ENCODE data around the gene TM4SF20. TPM values are rescaled to one million over a fixed set of nuclear protein-coding genes. Genes with fewer than 3 reads are reported as not detected.

TM4SF20 gene
- total and polyA plus RNA-seq, 10 of the 15 experiments (the other 5 are each of a cell fraction or from before 2014, with no cell fraction given), result 0.04 to 0.07 TPM; not detected in 8

- TF ChIP-seq BHLHE40 (IDR thresholded peaks at IDR 0.05; ENCODE audit: borderline replicate concordance in 1 of 2, low read depth in 2 of 2, low read length in 1 of 2) (no peak), IRF3 (IDR thresholded peaks at IDR 0.05) (no peak), MEF2A (IDR thresholded peaks at IDR 0.05; ENCODE audit: insufficient read depth, low read depth, low read length) (no peak), IRF4 (IDR thresholded peaks at IDR 0.05; ENCODE audit: low read depth, low read length) (no peak), LARP7 (IDR thresholded peaks at IDR 0.05) (no peak), IKZF2 (IDR thresholded peaks at IDR 0.05) (peak; percentile 90 to 91), RAD21 (IDR thresholded peaks at IDR 0.05; ENCODE audit: insufficient read depth, low read depth, low read length) (peak; percentile 85), IRF5 (IDR thresholded peaks at IDR 0.05; ENCODE audit: borderline replicate concordance) (no peak), HDAC2 (IDR thresholded peaks at IDR 0.05) (no peak), CREM (IDR thresholded peaks at IDR 0.05; ENCODE audit: low read depth) (peak; percentile 62; the same call in 1 of the 2 replicates), KDM1A (IDR thresholded peaks at IDR 0.05; ENCODE audit: borderline replicate concordance) (no peak), KLF5 (IDR thresholded peaks at IDR 0.05; ENCODE audit: partially characterized antibody) (no peak), MXI1 (IDR thresholded peaks at IDR 0.05; ENCODE audit: low read depth, low read length) (no peak; the same call in 1 of the 2 replicates), WRNIP1 (IDR thresholded peaks at IDR 0.05; ENCODE audit: borderline replicate concordance, low read depth, low read length) (0 out of 2 replicates have a peak, but pooled peaks have one; percentile 73)
- TF ChIP-seq, protein P1, sequence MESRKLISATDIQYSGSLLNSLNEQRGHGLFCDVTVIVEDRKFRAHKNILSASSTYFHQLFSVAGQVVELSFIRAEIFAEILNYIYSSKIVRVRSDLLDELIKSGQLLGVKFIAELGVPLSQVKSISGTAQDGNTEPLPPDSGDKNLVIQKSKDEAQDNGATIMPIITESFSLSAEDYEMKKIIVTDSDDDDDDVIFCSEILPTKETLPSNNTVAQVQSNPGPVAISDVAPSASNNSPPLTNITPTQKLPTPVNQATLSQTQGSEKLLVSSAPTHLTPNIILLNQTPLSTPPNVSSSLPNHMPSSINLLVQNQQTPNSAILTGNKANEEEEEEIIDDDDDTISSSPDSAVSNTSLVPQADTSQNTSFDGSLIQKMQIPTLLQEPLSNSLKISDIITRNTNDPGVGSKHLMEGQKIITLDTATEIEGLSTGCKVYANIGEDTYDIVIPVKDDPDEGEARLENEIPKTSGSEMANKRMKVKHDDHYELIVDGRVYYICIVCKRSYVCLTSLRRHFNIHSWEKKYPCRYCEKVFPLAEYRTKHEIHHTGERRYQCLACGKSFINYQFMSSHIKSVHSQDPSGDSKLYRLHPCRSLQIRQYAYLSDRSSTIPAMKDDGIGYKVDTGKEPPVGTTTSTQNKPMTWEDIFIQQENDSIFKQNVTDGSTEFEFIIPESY (IDR thresholded peaks at IDR 0.05), result no peak
- TF ChIP-seq, protein P2, sequence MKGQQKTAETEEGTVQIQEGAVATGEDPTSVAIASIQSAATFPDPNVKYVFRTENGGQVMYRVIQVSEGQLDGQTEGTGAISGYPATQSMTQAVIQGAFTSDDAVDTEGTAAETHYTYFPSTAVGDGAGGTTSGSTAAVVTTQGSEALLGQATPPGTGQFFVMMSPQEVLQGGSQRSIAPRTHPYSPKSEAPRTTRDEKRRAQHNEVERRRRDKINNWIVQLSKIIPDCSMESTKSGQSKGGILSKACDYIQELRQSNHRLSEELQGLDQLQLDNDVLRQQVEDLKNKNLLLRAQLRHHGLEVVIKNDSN (IDR thresholded peaks at IDR 0.05; ENCODE audit: borderline replicate concordance, extremely low read length, insufficient read depth, low read depth, low read length), result no peak
Observed at GRCh38 chr2:227406177-227407031, 27.3 kb upstream of the TM4SF20 start (continued).

All from GM12878 (cell line).